Endothelial cell of umbilical vein (primary cell): ENCODE measurements around the gene ANKLE2. TPM values are rescaled to one million over a fixed set of nuclear protein-coding genes. Genes with fewer than 3 reads are reported as not detected.

ENCODE experiments used
- BruUV-seq: library from RNA; stranded (reverse); fragments of 400-500 nt; replicated peaks from 2 replicates; lab custom pipeline; 2021; lab: Mats Ljungman, UMichigan
- CTCF ChIA-PET: fragments of 300-600, 350-600 bp; sonication (Branson Sonifier 250); formaldehyde crosslinking; loops from one replicate; lab custom pipeline; 2021; ENCODE audit warnings: antibody characterized with exemption, inconsistent platforms; lab: Charles Lee
- POLR2A ChIA-PET: fragments of 300-600, 350-600 bp; sonication (Branson Sonifier 250); formaldehyde crosslinking; loops from one replicate; lab custom pipeline; 2021; ENCODE audit warnings: antibody characterized with exemption, inconsistent platforms; lab: Charles Lee
- DNase-seq: peaks from one replicate; pipeline ENCODE4 v3.0.0-alpha.2; 2011; ENCODE audit warnings: low read depth, low spot score
- FAIRE-seq: peaks from 2 replicates; lab custom pipeline; 2011; peaks lifted over from hg19 to GRCh38; lab: Jason Lieb, UNC
- H2AFZ ChIP-seq: 2 replicates; pipeline ENCODE4 v1.6.0; 2012; ENCODE audit warnings: low read depth, low read length, control low read depth, inconsistent platforms
- H3K27ac ChIP-seq: 2 replicates; pipeline ENCODE4 v1.5.1; 2011; ENCODE audit warnings: low read depth, mild to moderate bottlenecking, control low read depth, low read length, moderate library complexity; ENCODE audit not compliant: insufficient read depth
- H3K27me3 ChIP-seq, 2 experiments: 2 replicates each; pipeline versions ENCODE4 v1.6.0 to v1.6.1; 2011; ENCODE audit warnings: low read length in 2 of 2, mixed read lengths in 1 of 2; ENCODE audit not compliant: control insufficient read depth in 2 of 2, insufficient read depth in 2 of 2
- H3K36me3 ChIP-seq, 2 experiments: 2 replicates in 1 of 2; 3 replicates in 1 of 2; pipeline ENCODE4 v1.5.1; 2011; ENCODE audit warnings: low read length in 2 of 2, mild to moderate bottlenecking in 1 of 2, moderate library complexity in 1 of 2; ENCODE audit not compliant: control insufficient read depth in 2 of 2, insufficient read depth in 2 of 2; ENCODE audit errors: extremely low read depth in 1 of 2
- H3K4me1 ChIP-seq: 3 replicates; pipeline ENCODE4 v1.5.1; 2011; ENCODE audit warnings: mild to moderate bottlenecking, low read length; ENCODE audit not compliant: control insufficient read depth, insufficient read depth; ENCODE audit errors: extremely low read depth
- H3K4me2 ChIP-seq: 2 replicates; pipeline ENCODE4 v1.6.1; 2011; ENCODE audit warnings: low read length, control low read depth, mixed read lengths; ENCODE audit not compliant: insufficient read depth
- H3K4me3 ChIP-seq, 3 experiments: fragments of 200-600 bp in 1 of 3; sonication (generic), shearing (Covaris generic) in 1 of 3; replicated peaks in 1 of 3; 2 replicates each; pipeline ENCODE4 v1.5.1; 2011 to 2016; ENCODE audit warnings: control low read depth in 3 of 3, low read length in 3 of 3, mild to moderate bottlenecking in 2 of 3, inconsistent platforms in 1 of 3, low read depth in 1 of 3, moderate library complexity in 1 of 3; ENCODE audit not compliant: insufficient read depth in 1 of 3
- H3K79me2 ChIP-seq: 2 replicates; pipeline ENCODE4 v1.6.0; 2012; ENCODE audit warnings: low read length, inconsistent platforms; ENCODE audit not compliant: control insufficient read depth, insufficient read depth
- H3K9ac ChIP-seq: replicated peaks from 2 replicates; pipeline ENCODE3; 2011; ENCODE audit warnings: low read length, control low read depth; ENCODE audit not compliant: insufficient read depth; ENCODE audit errors: extremely low read depth
- H3K9me1 ChIP-seq: replicated peaks from 3 replicates; pipeline ENCODE4 v1.6.0; 2011; ENCODE audit warnings: mild to moderate bottlenecking, low read length; ENCODE audit not compliant: control insufficient read depth, insufficient read depth; ENCODE audit errors: extremely low read depth
- H3K9me3 ChIP-seq: replicated peaks from 2 replicates; pipeline ENCODE4 v1.5.1; 2012; ENCODE audit warnings: low read length, inconsistent platforms; ENCODE audit not compliant: control insufficient read depth, insufficient read depth
- H4K20me1 ChIP-seq: replicated peaks from 2 replicates; pipeline ENCODE3; 2011; ENCODE audit warnings: mild to moderate bottlenecking, low read length; ENCODE audit not compliant: control insufficient read depth, insufficient read depth; ENCODE audit errors: extremely low read depth
- CTCF ChIP-seq, 2 donors: IDR thresholded peaks; 1 replicate in 1 of 2; 2 replicates in 1 of 2; pipeline ENCODE4 v1.5.1; 2011; ENCODE audit warnings: low read length in 2 of 2, mild to moderate bottlenecking in 2 of 2, moderate library complexity in 2 of 2, control low read depth in 1 of 2, inconsistent platforms in 1 of 2, low read depth in 1 of 2; ENCODE audit not compliant: insufficient read depth in 1 of 2; ENCODE audit errors: extremely low read depth in 1 of 2
- EZH2 ChIP-seq: IDR thresholded peaks from 2 replicates; pipeline ENCODE4 v1.6.1; 2012; ENCODE audit warnings: borderline replicate concordance, low read depth, mild to moderate bottlenecking, moderate library complexity, low read length, inconsistent platforms; ENCODE audit not compliant: severe bottlenecking
- FOS ChIP-seq: IDR thresholded peaks from 2 replicates; pipeline ENCODE4 v1.6.1; 2011; ENCODE audit warnings: mild to moderate bottlenecking, low read length, moderate library complexity, borderline replicate concordance; ENCODE audit not compliant: insufficient read depth
- GATA2 ChIP-seq: IDR thresholded peaks from 2 replicates; pipeline ENCODE4 v1.7.0; 2011; ENCODE audit warnings: low read depth, mild to moderate bottlenecking, moderate library complexity, mixed read lengths, low read length; ENCODE audit not compliant: insufficient read length, insufficient read depth
- JUN ChIP-seq: IDR thresholded peaks from 2 replicates; pipeline ENCODE4 v1.6.1; 2011; ENCODE audit warnings: borderline replicate concordance, low read depth; ENCODE audit not compliant: insufficient read length, insufficient read depth
- MAX ChIP-seq: IDR thresholded peaks from 2 replicates; pipeline ENCODE4 v1.6.1; 2011; ENCODE audit not compliant: insufficient read depth, insufficient read length
- MYC ChIP-seq: IDR thresholded peaks from one replicate; pipeline ENCODE4 v1.6.1; 2011; ENCODE audit warnings: mild to moderate bottlenecking, low read depth, low read length
- POLR2A ChIP-seq: IDR thresholded peaks from 2 replicates; pipeline ENCODE4 v1.6.1; 2012; ENCODE audit warnings: low read depth, mild to moderate bottlenecking, control low read depth, low read length
- POLR2AphosphoS5 ChIP-seq: IDR thresholded peaks from 2 replicates; pipeline ENCODE4 v1.6.1; 2012; ENCODE audit warnings: low read depth, mild to moderate bottlenecking, control low read depth, low read length, moderate library complexity; ENCODE audit not compliant: insufficient read depth
- dilution Hi-C: fragments of 300-500 bp; cut with MboI; formaldehyde crosslinking; loops from one replicate; pipeline ENCODE4 v1.15.0; 2019; ENCODE audit warnings: low sequenced_read_pairs; ENCODE audit not compliant: extremely low pct_ligation_motif_present
- intact Hi-C: fragments of 100-400 bp; cut with micrococcal nuclease; formaldehyde crosslinking; loops from one replicate; pipeline ENCODE4 v1.10.0; 2022
- polyA plus RNA-seq, 4 experiments: library from polyadenylated mRNA; depleted of rRNA in 3 of 4; stranded (reverse) in 3 of 4; unstranded in 1 of 4; fragments of >200 nt; gene quantifications; 2 replicates each; pipeline versions ENCODE4 v1.2.1 to v1.2.3, GENCODE V29; 2011 to 2012; ENCODE audit warnings: missing spikeins in 1 of 4
- total RNA-seq: library from RNA; stranded (reverse); gene quantifications from 2 replicates; pipeline ENCODE4 v1.2.3, GENCODE V29; 2021

The ANKLE2 gene
- total and polyA plus RNA-seq, 2 donors (not counting 3 experiments of a cell fraction or from before 2014, with no cell fraction given) = 75.8 to 112 TPM

- no peak overlapping the region for H3K4me3 ChIP-seq
- no TSS peak for BruUV-seq
- no peak overlapping the region for H3K4me2 ChIP-seq
- no peak overlapping the region for H3K9ac ChIP-seq
- FAIRE-seq = no peak
- no peaks in the 10 kb centered on the region for H3K4me1 ChIP-seq
- H3K9me3 ChIP-seq = no peaks in the 10 kb centered on the region
- H3K9me1 ChIP-seq = no peaks in the 10 kb centered on the region
- no peak overlapping the region for H3K27ac ChIP-seq
- dilution Hi-C loops = no loop called here
- ChIA-PET CTCF (no interaction called here), POLR2A (no interaction called here)
- TF ChIP-seq GATA2 = no peak
- no peak for TF ChIP-seq FOS
- no peak for TF ChIP-seq CTCF (IDR thresholded peaks at IDR 0.05; ENCODE audit: extremely low read depth in 1 of 2, insufficient read depth in 1 of 2, low read depth in 1 of 2, low read length in 2 of 2)
- TF ChIP-seq MAX = no peak
- no peak for TF ChIP-seq EZH2
- TF ChIP-seq MYC = no peak
- TF ChIP-seq JUN = no peak
- no peak for TF ChIP-seq POLR2A
- no peak for TF ChIP-seq POLR2AphosphoS5
- H3K36me3 ChIP-seq = peaks cover 25 to 60% of the 10 kb centered on the region in 2 experiments
- no peaks in the 10 kb centered on the region for H3K27me3 ChIP-seq
- H3K79me2 ChIP-seq = peaks cover 6% of the 10 kb centered on the region
- no peaks in the 10 kb centered on the region for H4K20me1 ChIP-seq
- intact Hi-C loops = no loop called here
- no peak for DNase-seq
- H2AFZ ChIP-seq = no peak overlapping the region
Observed at GRCh38 chr12:132797820-132798570, 36.4 kb upstream of the ANKLE2 start.
